GM21515 (cell line): ENCODE results near the gene FBXO36.

Experiments used
- ATAC-seq: cut with Tn5 transposase; IDR thresholded peaks from one replicate; pipeline ENCODE4 v1.9.1; 2021; ENCODE audit not compliant: unreplicated experiment

FBXO36 gene

DNA sequence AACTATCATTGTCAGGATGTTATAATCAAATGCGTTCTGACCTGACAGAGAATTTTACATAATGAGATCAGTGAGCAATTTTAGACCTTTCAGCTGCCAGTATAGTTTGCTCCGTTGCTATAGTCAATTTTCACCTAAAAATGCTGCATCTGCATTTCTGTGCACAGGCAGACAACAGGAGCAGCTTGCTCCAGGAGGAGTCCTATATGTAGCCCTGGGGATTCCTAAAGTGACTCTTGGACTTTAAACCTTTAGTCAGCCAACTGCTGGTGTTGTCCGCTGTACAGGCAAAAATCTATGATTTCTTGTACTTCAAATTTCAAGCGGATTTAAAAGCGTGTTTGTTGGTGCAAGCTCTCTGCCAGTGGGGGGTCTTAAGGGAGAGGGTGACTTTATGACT is 120.7 kb downstream of the FBXO36 start:
- no peak for ATAC-seq

DNA sequence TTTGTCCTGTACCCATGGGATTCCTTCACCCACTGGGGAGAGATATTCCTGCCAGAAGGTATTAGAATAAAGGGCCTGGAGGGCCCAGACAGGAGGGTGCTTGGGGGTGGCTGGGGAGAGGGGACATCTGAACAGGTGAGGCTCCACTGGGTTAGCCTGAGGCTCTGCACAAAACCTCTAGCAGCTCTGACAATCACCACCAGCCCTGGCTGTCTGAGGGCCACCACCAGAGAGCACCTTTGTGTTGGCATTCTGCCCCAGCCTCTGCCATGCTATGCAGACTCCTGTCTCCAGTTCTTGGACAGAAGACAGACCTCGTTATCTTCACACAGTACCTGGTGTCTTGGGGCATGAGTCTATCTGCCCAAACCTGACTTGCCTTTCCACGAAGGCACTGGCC is 121.2 kb downstream of the FBXO36 start:
- ATAC-seq, result no peak

DNA sequence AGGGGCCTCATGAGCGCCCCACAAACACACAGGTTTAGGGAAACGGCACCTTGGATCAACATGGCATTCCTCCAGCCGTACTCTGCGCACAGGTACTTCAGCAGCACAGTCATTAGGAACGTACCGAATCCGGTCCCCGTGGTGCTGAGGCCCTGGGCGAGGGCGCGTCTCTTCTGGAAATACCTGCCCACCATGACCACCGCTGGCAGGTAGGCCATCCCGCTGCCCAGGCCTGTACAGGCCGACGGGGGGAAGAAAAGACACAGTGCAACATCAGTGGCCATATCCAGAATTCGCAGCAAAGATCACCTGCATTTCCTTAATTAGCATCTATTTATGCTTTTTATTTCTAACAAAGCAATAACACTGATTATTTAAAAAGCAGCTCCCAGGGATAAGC is 124.2 kb downstream of the FBXO36 start:
- no peak for ATAC-seq

DNA sequence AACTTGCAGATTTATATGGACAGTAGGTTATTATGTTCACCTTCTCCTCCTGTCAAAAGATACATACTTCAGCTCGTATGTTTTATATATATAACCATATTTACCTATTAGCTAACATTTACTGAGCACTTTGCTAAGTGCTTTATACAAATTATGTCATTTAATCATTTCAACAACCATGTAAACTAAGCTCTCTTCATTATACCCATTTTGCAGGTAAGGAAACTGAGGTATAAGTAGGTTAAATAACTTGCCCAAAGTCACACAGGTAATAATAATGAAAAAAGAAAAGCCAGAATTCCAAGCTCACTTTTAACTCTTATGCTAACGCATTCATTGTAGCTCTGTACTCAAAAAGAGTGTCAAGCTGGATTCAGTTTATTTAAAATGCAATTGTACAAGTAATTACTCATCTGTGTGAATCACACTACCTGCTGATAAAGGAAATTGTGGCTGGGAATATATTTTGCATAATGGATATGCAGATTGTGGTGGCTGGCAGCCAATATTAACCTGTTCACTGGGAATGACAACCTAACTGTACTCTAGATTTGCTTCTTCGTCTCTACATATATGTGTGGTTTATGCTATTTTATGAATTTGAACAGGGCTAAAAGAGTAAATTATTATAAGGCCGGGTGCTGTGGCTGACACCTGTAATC is 125.8 kb downstream of the FBXO36 start:
- ATAC-seq, result no peak

DNA sequence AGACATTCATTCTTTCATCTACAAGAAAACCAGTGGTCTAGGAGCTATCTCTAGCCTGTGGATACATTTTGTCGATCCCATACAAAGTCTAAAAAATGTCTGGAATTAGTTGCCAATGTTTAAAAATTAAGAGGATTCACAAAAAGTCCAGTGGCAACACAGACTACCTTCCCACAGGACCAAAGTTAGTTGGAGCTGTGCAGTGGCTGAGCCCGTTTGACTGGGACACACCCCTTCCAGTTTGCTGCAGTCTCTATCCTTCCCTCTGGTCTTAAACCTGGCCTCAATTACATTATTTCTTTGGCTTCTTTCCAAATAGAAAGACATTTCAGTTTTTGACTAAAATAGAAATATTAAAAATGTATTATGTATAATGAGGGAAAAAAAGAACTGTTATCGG is 127.8 kb downstream of the FBXO36 start:
- ATAC-seq, result no peak

DNA sequence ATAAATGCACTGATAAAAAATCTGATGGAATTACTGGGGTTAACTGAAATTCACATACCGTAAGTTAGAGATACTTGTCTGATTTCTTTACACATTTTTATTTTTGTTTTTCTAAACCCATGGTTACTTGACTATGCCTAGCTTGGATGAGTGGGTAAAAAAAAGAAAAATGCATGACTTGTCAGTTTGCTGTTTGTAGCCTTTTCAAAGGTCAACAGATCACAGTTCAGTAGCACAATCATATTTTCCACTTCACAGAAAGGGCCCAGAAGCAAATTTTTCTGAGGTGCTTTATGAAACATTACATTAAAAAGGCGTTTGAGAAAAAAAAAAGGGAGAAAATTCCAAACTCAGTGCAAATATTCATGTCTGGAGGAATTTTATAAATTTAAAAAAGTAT is 130.0 kb downstream of the FBXO36 start:
- ATAC-seq, result no peak

DNA sequence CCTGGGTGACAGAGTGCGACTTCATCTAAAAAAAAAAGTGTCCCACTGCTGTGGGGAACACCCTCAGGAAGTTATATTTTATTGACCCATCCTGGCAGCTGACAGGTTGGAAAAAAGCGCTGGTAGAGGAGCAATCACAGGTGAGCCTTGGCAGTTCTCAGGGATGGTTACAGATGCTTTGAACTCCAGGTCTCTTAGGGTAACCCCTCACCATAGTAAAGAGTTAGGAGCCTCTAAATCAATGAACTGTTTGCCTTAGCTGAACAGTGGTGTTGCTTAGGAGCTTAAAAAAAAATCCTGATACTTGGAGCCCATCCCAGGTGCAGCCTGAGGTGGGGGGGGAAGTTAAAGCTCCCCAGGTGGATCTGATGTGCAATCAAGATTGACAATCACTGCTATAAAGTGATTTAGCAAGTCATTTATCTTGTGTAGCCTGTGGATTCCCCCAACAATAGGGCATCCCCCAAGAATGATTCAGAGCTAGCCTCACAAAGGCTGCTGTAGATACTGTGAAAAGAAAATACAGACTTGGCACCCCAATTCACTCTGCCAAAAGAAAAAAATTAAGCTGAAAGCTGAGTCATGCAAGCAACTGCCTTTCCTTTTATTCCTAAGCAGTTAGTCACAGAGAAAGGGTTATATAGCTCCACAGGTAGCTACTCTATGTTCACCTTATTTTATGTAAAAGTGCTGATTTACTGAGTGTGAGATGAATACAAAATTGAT is 131.6 kb downstream of the FBXO36 start:
- ATAC-seq, result no peak

DNA sequence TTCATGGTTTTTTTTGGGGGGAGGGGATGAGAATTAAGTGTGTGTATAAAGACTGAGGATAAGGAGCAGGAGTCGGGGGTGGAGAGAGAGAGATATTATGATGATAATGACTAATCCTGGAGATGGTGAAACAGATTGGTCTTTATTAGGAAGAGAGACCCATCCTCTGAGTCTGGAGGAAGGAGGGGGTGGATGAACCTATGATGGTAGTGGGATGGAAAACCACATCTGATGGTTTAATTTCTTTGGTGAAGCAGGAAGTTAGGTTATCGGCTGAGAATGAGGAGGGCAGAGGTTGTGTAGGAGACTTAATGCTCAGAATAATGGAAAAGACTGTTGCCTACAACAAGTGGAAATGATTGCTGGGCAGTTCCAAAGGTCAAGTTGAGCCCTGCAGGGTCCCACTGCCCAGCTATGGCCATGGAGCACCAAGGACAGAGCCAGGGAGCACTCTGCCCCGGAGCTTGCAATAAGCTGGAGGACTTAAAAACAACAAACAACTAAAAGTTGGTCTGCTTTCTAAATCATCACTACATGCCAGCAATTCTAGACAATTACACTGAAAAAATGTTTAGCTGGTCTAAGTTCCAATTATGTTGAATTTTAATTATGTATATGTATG is 138.5 kb downstream of the FBXO36 start:
- no peak for ATAC-seq
